Measurements from ENCODE around the gene PRKCB. TPM values are rescaled to one million over a fixed set of nuclear protein-coding genes. Genes with fewer than 3 reads are reported as not detected.

The PRKCB gene
- total RNA-seq, 1 donor from 2014 or later, result 0.69 TPM

DNA sequence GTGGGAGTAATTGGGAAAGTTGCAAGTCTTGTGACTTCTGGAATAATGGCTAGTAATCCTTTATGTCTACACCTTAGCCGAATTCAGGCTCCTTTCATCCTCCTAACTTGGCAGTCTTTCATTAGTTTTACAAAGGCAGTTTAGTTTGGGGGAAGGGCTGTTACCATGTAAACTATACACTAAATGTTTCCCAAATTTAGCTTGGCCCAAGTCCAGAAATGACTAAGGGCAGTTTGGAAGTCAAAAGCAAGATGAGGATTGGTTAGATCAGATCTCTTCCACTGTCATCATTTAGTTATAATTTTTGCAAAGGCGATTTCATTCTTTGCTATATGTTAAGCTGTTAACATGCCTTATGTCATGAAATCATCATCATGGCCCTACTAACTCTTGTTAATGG lies 304.9 kb downstream of the PRKCB start:
- Mint-ChIP-seq H3K36me3 (ENCODE audit: unreplicated experiment) (peaks cover 10% of the 10 kb centered on the region), H3K27ac (ENCODE audit: unreplicated experiment) (no peak overlapping the region), H3K4me3 (ENCODE audit: unreplicated experiment) (no peak overlapping the region), H3K27me3 (ENCODE audit: unreplicated experiment) (peaks cover 2% of the 10 kb centered on the region), H3K4me1 (ENCODE audit: low read depth, unreplicated experiment) (peaks cover 3% of the 10 kb centered on the region), H3K9me3 (ENCODE audit: unreplicated experiment) (peaks cover 3% of the 10 kb centered on the region)
- no peak for DNase-seq
- TF ChIP-seq, protein P1, sequence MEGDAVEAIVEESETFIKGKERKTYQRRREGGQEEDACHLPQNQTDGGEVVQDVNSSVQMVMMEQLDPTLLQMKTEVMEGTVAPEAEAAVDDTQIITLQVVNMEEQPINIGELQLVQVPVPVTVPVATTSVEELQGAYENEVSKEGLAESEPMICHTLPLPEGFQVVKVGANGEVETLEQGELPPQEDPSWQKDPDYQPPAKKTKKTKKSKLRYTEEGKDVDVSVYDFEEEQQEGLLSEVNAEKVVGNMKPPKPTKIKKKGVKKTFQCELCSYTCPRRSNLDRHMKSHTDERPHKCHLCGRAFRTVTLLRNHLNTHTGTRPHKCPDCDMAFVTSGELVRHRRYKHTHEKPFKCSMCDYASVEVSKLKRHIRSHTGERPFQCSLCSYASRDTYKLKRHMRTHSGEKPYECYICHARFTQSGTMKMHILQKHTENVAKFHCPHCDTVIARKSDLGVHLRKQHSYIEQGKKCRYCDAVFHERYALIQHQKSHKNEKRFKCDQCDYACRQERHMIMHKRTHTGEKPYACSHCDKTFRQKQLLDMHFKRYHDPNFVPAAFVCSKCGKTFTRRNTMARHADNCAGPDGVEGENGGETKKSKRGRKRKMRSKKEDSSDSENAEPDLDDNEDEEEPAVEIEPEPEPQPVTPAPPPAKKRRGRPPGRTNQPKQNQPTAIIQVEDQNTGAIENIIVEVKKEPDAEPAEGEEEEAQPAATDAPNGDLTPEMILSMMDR (IDR thresholded peaks at IDR 0.05; ENCODE audit: partially characterized antibody, unreplicated experiment), result no peak

DNA sequence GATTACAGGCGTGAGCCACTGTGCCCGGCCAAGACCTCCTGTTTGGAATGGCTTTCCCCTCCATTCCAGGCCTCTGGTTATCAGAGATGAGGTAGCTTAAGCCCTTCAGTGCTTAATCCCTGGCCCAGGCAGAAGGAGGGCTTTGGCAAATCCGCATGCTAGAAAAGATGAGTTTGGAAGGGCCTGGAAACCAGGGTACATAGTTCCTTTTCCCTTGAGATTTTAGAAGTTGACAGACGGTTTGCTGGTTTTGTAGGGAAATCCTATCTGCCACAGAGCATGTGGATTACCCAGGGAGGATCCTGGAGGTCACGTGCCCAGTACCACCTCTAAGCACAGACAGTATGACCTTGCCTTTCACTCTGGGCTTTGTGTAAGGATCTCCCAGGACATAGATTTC lies 305.7 kb downstream of the PRKCB start:
- no peak overlapping the region for H3K27ac Mint-ChIP-seq (ENCODE audit: unreplicated experiment)
- peaks cover 10% of the 10 kb centered on the region for H3K36me3 Mint-ChIP-seq (ENCODE audit: unreplicated experiment)
- TF ChIP-seq, protein P1 (IDR thresholded peaks at IDR 0.05; ENCODE audit: partially characterized antibody, unreplicated experiment), result no peak
- peaks cover under 1% of the 10 kb centered on the region for H3K9me3 Mint-ChIP-seq (ENCODE audit: unreplicated experiment)
- H3K4me1 Mint-ChIP-seq (ENCODE audit: low read depth, unreplicated experiment), result no peaks in the 10 kb centered on the region
- peaks cover 2% of the 10 kb centered on the region for H3K27me3 Mint-ChIP-seq (ENCODE audit: unreplicated experiment)
- no peak overlapping the region for H3K4me3 Mint-ChIP-seq (ENCODE audit: unreplicated experiment)
- DNase-seq, result no peak

DNA sequence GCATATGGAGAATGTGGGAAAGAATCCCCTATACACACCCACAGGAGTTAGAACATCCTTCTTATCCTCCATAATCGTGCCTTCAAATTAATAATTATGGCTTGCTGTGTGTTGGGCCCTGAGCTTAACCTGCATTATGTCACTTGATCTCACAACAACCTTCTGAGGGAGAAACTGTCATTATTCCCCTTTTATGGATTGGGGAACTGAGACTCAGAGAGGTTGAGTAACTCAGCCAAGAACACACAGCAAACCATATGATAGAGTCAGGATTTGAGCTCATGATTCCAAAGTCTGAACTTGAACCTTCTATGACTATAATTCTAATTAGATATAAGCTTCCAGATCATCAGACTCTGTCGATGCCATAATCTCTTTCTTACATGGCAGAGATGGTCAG lies 306.1 kb downstream of the PRKCB start:
- no peak overlapping the region for H3K27ac Mint-ChIP-seq (ENCODE audit: unreplicated experiment)
- no peak for DNase-seq
- H3K4me1 Mint-ChIP-seq (ENCODE audit: low read depth, unreplicated experiment), result no peaks in the 10 kb centered on the region
- peaks cover 2% of the 10 kb centered on the region for H3K27me3 Mint-ChIP-seq (ENCODE audit: unreplicated experiment)
- no peaks in the 10 kb centered on the region for H3K9me3 Mint-ChIP-seq (ENCODE audit: unreplicated experiment)
- no peak overlapping the region for H3K4me3 Mint-ChIP-seq (ENCODE audit: unreplicated experiment)
- H3K36me3 Mint-ChIP-seq (ENCODE audit: unreplicated experiment), result peaks cover 10% of the 10 kb centered on the region
- TF ChIP-seq, protein P1 (IDR thresholded peaks at IDR 0.05; ENCODE audit: partially characterized antibody, unreplicated experiment), result no peak

DNA sequence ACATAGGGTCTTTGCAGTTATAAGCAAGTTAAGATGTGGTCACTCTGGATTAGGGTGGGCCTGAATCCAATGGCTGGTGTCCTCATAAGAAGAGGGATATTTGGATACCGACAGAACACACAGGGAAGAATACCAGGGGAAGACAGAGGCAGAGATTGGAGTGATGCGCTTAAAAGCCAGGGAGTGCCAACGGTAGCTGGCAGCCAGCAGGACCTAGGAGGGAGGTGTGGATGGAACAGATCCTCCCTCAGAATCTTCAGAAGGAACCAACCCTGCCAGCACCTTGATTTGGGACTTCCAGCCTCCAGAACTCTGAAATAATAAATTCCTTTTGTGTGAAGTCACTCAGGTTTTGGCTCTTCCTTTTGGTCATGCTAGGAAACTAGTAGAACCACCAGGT lies 310.1 kb downstream of the PRKCB start:
- no peak for DNase-seq
- Mint-ChIP-seq H3K27me3 (ENCODE audit: unreplicated experiment) (peaks cover 2% of the 10 kb centered on the region), H3K36me3 (ENCODE audit: unreplicated experiment) (no peaks in the 10 kb centered on the region), H3K9me3 (ENCODE audit: unreplicated experiment) (no peaks in the 10 kb centered on the region), H3K4me1 (ENCODE audit: low read depth, unreplicated experiment) (no peaks in the 10 kb centered on the region), H3K27ac (ENCODE audit: unreplicated experiment) (no peak overlapping the region), H3K4me3 (ENCODE audit: unreplicated experiment) (no peak overlapping the region)
- TF ChIP-seq, protein P1 (IDR thresholded peaks at IDR 0.05; ENCODE audit: partially characterized antibody, unreplicated experiment), result no peak

DNA sequence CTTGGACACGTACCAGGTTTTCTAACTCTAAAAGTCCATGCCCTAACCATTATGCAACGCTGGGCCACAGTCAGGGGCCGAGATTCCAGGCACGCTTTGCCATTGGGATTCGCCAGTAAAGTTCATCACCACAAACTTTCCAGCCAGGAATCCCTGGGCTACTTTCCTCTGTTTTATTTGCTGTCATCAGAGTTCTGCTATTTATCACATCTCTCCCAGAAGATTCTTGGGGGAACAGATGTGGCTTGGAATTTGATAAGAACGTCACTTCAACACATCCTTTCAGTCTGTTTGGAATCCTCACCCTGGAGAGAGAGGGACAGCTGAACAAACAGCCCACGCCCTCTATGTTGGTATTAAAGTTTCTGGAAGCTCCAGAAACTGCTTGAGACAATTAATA lies 310.7 kb downstream of the PRKCB start:
- Mint-ChIP-seq H3K27ac (ENCODE audit: unreplicated experiment) (no peak overlapping the region), H3K36me3 (ENCODE audit: unreplicated experiment) (no peaks in the 10 kb centered on the region), H3K9me3 (ENCODE audit: unreplicated experiment) (no peaks in the 10 kb centered on the region)

More for the DNA sequence above, 310.7 kb downstream of the PRKCB start:
- Mint-ChIP-seq H3K27me3 (ENCODE audit: unreplicated experiment) (peaks cover 2% of the 10 kb centered on the region), H3K4me1 (ENCODE audit: low read depth, unreplicated experiment) (no peaks in the 10 kb centered on the region), H3K4me3 (ENCODE audit: unreplicated experiment) (no peak overlapping the region)
- TF ChIP-seq, protein P1 (IDR thresholded peaks at IDR 0.05; ENCODE audit: partially characterized antibody, unreplicated experiment), result no peak
- no peak for DNase-seq
